ENCODE measurements around the gene MTMR2. TPM values are rescaled to one million over a fixed set of nuclear protein-coding genes. Genes with fewer than 3 reads are reported as not detected.

The MTMR2 gene
- total and polyA plus RNA-seq, 10 donors, result 5.7 to 32.7 (median 21.5) TPM

DNA sequence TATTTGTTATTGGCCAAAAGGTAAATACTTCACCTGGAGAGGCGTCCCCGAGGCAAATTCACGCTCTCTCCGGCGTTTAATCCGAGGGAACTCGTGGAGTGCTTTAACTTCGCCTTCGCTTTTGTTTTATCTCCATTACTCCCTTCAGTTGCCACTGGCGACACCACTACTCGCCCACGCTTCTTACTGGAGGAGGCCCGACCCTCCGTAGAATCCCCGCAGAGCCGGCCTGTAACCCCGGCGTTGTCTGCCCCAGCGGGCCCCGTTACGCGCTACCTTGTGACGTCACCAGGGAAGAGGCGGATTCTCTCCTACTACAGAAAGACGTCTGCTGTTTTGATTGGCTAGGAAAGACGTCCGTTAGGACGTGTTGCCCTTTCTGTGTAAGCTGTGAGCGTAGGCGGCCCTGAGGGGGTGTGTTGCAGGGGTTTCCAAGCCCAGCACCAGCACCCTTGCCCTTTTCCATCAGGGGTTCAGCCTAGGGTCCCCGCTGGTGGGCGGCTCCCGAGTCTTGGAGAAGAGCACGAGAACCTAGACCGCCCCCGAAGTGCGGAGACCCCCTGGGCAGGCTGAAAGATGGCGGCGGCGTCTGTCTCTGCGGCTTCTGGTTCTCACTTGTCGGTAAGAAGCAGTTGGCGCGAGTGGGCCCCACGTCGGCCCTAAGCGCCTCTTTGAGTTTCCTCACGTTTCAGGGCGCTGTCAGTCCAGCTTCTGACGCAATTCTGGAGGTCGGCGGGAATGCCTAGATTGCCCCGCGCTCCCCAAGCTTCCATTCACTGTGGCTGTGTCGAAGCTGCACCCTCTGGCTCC is 133.6 kb downstream of the MTMR2 start, which contains the start of gene CEP57:
CEP57 (plus strand) TSS at position 376 of the 810 bp plus-strand sequence; CDS start at position 577, 201 bp downstream.
- Histone ChIP-seq H3K36me3 (peaks cover 0 to 26% (median 19%) of the 10 kb centered on the region in 6 donors), H3K27ac (peak within 1 kb of the TSS; percentile 97 to 100 (median 99)), H3K4me3 (peak within 1 kb of the TSS; percentile 68 to 94 (median 85)), H3K4me1 (peaks cover 7 to 79% (median 39%) of the 10 kb centered on the region in 6 donors), H3K9me3 (no peaks in the 10 kb centered on the region), H3K27me3 (replicated peaks in 1 of 7) (no peaks in the 10 kb centered on the region)
- WGBS, 5 donors, result 0 to 1% (median 0%) methylated on average over 27 to 55 of the region's 55 CpGs
- intact Hi-C loops (cut with DNase I; ENCODE audit: low total_unique reads), result no loop called here
- TF ChIP-seq POLR2AphosphoS5 (IDR thresholded peaks at IDR 0.05) (peak; percentile 82 to 86 (median 85)), POLR2A (IDR thresholded peaks at IDR 0.05) (no peak)
- TF ChIP-seq, protein P1, sequence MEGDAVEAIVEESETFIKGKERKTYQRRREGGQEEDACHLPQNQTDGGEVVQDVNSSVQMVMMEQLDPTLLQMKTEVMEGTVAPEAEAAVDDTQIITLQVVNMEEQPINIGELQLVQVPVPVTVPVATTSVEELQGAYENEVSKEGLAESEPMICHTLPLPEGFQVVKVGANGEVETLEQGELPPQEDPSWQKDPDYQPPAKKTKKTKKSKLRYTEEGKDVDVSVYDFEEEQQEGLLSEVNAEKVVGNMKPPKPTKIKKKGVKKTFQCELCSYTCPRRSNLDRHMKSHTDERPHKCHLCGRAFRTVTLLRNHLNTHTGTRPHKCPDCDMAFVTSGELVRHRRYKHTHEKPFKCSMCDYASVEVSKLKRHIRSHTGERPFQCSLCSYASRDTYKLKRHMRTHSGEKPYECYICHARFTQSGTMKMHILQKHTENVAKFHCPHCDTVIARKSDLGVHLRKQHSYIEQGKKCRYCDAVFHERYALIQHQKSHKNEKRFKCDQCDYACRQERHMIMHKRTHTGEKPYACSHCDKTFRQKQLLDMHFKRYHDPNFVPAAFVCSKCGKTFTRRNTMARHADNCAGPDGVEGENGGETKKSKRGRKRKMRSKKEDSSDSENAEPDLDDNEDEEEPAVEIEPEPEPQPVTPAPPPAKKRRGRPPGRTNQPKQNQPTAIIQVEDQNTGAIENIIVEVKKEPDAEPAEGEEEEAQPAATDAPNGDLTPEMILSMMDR (IDR thresholded peaks at IDR 0.05 in 8 of 11, conservative IDR thresholded peaks at IDR 0.05 in 3 of 11), result no peak
- peak; percentile 98 for DNase-seq

DNA sequence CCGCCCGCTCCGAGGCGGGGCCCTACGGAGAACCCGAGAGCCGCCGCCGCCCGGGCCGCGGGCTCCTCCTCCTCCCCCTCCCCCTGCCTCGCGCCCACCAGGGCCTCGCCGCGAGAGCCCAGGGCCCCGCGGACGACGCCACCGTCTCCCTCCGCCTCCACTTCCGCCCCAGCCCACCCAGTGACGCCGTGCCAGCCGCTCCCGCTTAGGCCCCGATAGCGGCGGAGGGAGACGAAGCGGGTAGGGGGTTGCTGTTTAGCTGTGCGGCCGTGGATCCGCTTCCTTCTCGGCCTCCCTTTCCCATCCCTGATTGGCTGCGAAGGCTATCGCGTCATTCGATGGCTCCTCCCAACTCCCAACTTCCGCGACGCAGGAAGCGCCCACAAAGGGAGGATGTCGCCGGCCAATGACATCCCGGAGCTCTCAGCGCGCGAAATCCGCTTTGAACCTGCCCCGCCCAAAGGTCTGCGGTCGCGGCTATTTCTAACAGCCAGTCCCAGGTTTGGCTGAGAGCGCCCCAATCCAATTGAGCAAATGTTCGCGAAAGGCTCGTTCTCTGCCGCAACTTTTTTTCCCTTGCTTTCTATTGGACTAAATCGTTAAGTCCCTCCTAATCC is 134.3 kb downstream of the MTMR2 start, which contains the start of gene FAM76B:
FAM76B (minus strand) TSS at position 277 of the 617 bp plus-strand sequence. CDS start 304 bp downstream, outside the sequence.
- H3K36me3 ChIP-seq, result peaks cover 0 to 33% (median 26%) of the 10 kb centered on the region in 6 donors
- peaks cover 7 to 81% (median 39%) of the 10 kb centered on the region in 6 donors for H3K4me1 ChIP-seq
- peak within 1 kb of the TSS; percentile 68 to 94 (median 85) for H3K4me3 ChIP-seq
- H3K27me3 ChIP-seq (replicated peaks in 1 of 7), result no peaks in the 10 kb centered on the region
- TF ChIP-seq, protein P1 (IDR thresholded peaks at IDR 0.05 in 8 of 11, conservative IDR thresholded peaks at IDR 0.05 in 3 of 11), result peak in 1 of 11 experiments; percentile 27
- TF ChIP-seq POLR2A (IDR thresholded peaks at IDR 0.05) (peak; percentile 19 to 79 (median 34)), POLR2AphosphoS5 (IDR thresholded peaks at IDR 0.05) (peak; percentile 98 to 99 (median 99))
- intact Hi-C loops (cut with DNase I; ENCODE audit: low total_unique reads), result no loop called here
- no peaks in the 10 kb centered on the region for H3K9me3 ChIP-seq
- WGBS, 5 donors, result 0 to 1% (median 0%) methylated on average over 31 to 62 of the region's 62 CpGs
- DNase-seq, result peak; percentile 98
- peak within 1 kb of the TSS; percentile 97 to 100 (median 99) for H3K27ac ChIP-seq

DNA sequence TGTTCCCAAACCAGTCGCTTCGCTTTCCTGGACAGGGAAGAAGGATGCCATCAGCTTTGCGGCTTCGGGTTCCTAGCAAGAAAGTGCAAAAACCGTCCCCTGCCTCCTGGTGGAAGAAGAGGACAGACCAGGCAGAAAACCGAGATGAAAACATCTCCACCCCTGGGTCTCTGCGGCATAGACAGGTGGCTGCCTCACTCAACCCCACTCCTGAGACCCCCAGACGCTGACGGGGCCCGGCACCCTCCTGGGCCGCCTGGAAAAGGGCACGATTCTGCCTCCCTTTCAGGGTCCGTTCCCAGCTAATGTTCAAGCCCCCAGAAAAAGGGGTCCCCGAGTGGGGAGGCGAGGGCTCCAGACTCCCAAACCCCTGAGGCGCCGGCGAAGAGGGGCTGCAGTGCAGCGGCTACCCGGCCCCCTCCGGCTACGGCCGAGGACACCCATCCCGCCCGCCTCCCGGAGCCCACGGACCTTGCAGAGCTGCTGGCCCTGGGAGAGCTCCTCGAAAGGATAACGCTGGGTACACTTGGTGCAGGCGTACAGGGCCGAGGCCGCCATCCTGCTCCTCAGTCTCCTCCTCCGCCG is 134.9 kb downstream of the MTMR2 start:
- 0 to 1% (median 1%) methylated on average over 9 to 34 of the region's 34 CpGs for WGBS, 5 donors
- Histone ChIP-seq H3K27ac (peak overlapping the region; percentile 97 to 100 (median 99)), H3K27me3 (replicated peaks in 1 of 7) (no peaks in the 10 kb centered on the region), H3K4me3 (peak overlapping the region; percentile 68 to 94 (median 85)), H3K9me3 (no peaks in the 10 kb centered on the region), H3K36me3 (peaks cover 0 to 39% (median 32%) of the 10 kb centered on the region in 6 donors), H3K4me1 (peaks cover 7 to 81% (median 38%) of the 10 kb centered on the region in 6 donors)
- TF ChIP-seq POLR2AphosphoS5 (IDR thresholded peaks at IDR 0.05), result no peak
- TF ChIP-seq, protein P1 (IDR thresholded peaks at IDR 0.05 in 8 of 11, conservative IDR thresholded peaks at IDR 0.05 in 3 of 11), result peak in 2 of 11 experiments; percentile 13 to 25
- DNase-seq, result no peak
- intact Hi-C loops (cut with DNase I; ENCODE audit: low total_unique reads), result no loop called here

Small RNAs within 50 kb of the gene (small RNA-seq; reads per million reads assigned to genes)
- 0 to 0.27 (median 0.11) reads per million in 4 donors for gene RNA5SP345

Other genes starting within 250 kb of the MTMR2 start
- 10 to 100 TPM; 34.9 to 47.4 (median 37.2) TPM for gene FAM76B, start 134.3 kb downstream of the MTMR2 start, total RNA-seq
- 10 to 100 TPM; 15.9 to 19.7 (median 16.5) TPM for gene FAM76B, start 134.3 kb downstream of the MTMR2 start, polyA plus RNA-seq
- 10 to 100 TPM; 36.3 to 50.4 (median 43.5) TPM for gene CEP57, start 133.6 kb downstream of the MTMR2 start, total RNA-seq
- gene CEP57, start 133.6 kb downstream of the MTMR2 start, polyA plus RNA-seq, result 10 to 100 TPM; 19.2 to 23.5 (median 22.2) TPM